HEK293 (cell line): ENCODE measurements around the gene TMEM167B.

Experiments
- CTCF ChIA-PET: fragments of 350-600 bp; formaldehyde crosslinking; extraction: SDS; loops from one replicate; lab custom pipeline; 2021; ENCODE audit warnings: antibody characterized with exemption; lab: Yijun Ruan, JAX
- POLR2A ChIA-PET: fragments of 300-600 bp; formaldehyde crosslinking; extraction: SDS; loops from one replicate; lab custom pipeline; 2020; ENCODE audit warnings: antibody characterized with exemption, inconsistent platforms; lab: Yijun Ruan, JAX
- H3K27ac ChIP-seq: fragments of 200-500 bp; sonication (Bioruptor generic); 2 replicates; pipeline ENCODE4 v1.5.1; 2014; ENCODE audit warnings: low read depth, low read length, control low read depth, inconsistent platforms; ENCODE audit errors: extremely low read depth
- H3K36me3 ChIP-seq, 2 experiments: fragments of 200-500 bp in 1 of 2; sonication (Bioruptor generic) in 1 of 2; 1 replicate in 1 of 2; 2 replicates in 1 of 2; pipeline ENCODE4 v1.5.1; 2014 to 2017; ENCODE audit warnings: inconsistent platforms in 2 of 2, low read length in 2 of 2; ENCODE audit not compliant: control insufficient read depth in 2 of 2, insufficient read depth in 1 of 2
- H3K4me1 ChIP-seq: fragments of 200-500 bp; sonication (Bioruptor generic); 2 replicates; pipeline ENCODE4 v1.5.1; 2014; ENCODE audit warnings: mild to moderate bottlenecking, low read length, inconsistent platforms; ENCODE audit not compliant: control insufficient read depth, insufficient read depth
- H3K4me3 ChIP-seq: 2 replicates; pipeline ENCODE4 v1.5.1; 2011; ENCODE audit warnings: low read depth, mild to moderate bottlenecking, control low read depth, low read length, moderate library complexity
- H3K9me3 ChIP-seq: fragments of 200-500 bp; sonication (Bioruptor generic); 2 replicates; pipeline ENCODE4 v1.5.1; 2014; ENCODE audit warnings: low read depth, low read length, inconsistent platforms; ENCODE audit not compliant: control insufficient read depth, insufficient read depth
- CTCF ChIP-seq: fragments of 450-650 bp; formaldehyde crosslinking; IDR thresholded peaks from 2 replicates; pipeline ENCODE4 v1.5.1; 2016; ENCODE audit warnings: missing biosample characterization, missing genetic modification characterization
- ELK4 ChIP-seq: IDR thresholded peaks from 2 replicates; pipeline ENCODE4 v1.6.1; 2011; ENCODE audit warnings: mild to moderate bottlenecking, low read depth, low read length, borderline replicate concordance
- GLIS2 ChIP-seq: fragments of 450-650 bp; formaldehyde crosslinking; IDR thresholded peaks from 2 replicates; pipeline ENCODE4 v1.5.1; 2016; ENCODE audit warnings: missing biosample characterization, missing genetic modification characterization
- KLF8 ChIP-seq: fragments of 450-650 bp; formaldehyde crosslinking; IDR thresholded peaks from 2 replicates; pipeline ENCODE4 v1.5.1; 2016; ENCODE audit warnings: missing biosample characterization, missing genetic modification characterization
- KLF9 ChIP-seq: fragments of 450-650 bp; formaldehyde crosslinking; IDR thresholded peaks from 2 replicates; pipeline ENCODE4 v1.5.1; 2016; ENCODE audit warnings: missing biosample characterization, missing genetic modification characterization, low read depth
- MEIS1 ChIP-seq: sonication (generic); formaldehyde crosslinking; IDR thresholded peaks from 2 replicates; pipeline ENCODE4 v1.8.1; 2022; ENCODE audit warnings: missing genetic modification reagents, mild to moderate bottlenecking, borderline replicate concordance
- MZF1 ChIP-seq: fragments of 450-650 bp; formaldehyde crosslinking; IDR thresholded peaks from 2 replicates; pipeline ENCODE4 v1.5.1; 2017; ENCODE audit warnings: missing biosample characterization, missing genetic modification characterization, borderline replicate concordance
- SP2 ChIP-seq: fragments of 450-650 bp; formaldehyde crosslinking; IDR thresholded peaks from 2 replicates; pipeline ENCODE4 v1.5.1; 2016; ENCODE audit warnings: missing biosample characterization, missing genetic modification characterization
- TRIM28 ChIP-seq: IDR thresholded peaks from 2 replicates; pipeline ENCODE4 v1.6.1; 2011; ENCODE audit warnings: low read length, control low read depth, borderline replicate concordance
- ZBTB20 ChIP-seq: fragments of 450-650 bp; formaldehyde crosslinking; IDR thresholded peaks from 2 replicates; pipeline ENCODE4 v1.5.1; 2016; ENCODE audit warnings: missing biosample characterization, missing genetic modification characterization
- ZEB2 ChIP-seq: fragments of 450-650 bp; formaldehyde crosslinking; IDR thresholded peaks from 2 replicates; pipeline ENCODE4 v1.5.1; 2016; ENCODE audit warnings: missing biosample characterization, missing genetic modification characterization
- ZFHX2 ChIP-seq: fragments of 450-650 bp; formaldehyde crosslinking; conservative IDR thresholded peaks from 2 replicates; pipeline ENCODE4 v1.5.1; 2016; ENCODE audit warnings: missing biosample characterization, missing genetic modification characterization
- ZFP69B ChIP-seq: fragments of 450-650 bp; formaldehyde crosslinking; IDR thresholded peaks from 2 replicates; pipeline ENCODE4 v1.5.1; 2016; ENCODE audit warnings: missing biosample characterization, missing genetic modification characterization
- ZNF214 ChIP-seq: fragments of 450-650 bp; formaldehyde crosslinking; IDR thresholded peaks from 2 replicates; pipeline ENCODE4 v1.5.1; 2017; ENCODE audit warnings: missing biosample characterization, mild to moderate bottlenecking, missing genetic modification characterization, borderline replicate concordance
- ZNF239 ChIP-seq: fragments of 450-650 bp; formaldehyde crosslinking; IDR thresholded peaks from 2 replicates; pipeline ENCODE4 v1.5.1; 2016; ENCODE audit warnings: missing biosample characterization, missing genetic modification characterization
- ZNF362 ChIP-seq: fragments of 450-650 bp; formaldehyde crosslinking; IDR thresholded peaks from 2 replicates; pipeline ENCODE4 v1.5.1; 2016; ENCODE audit warnings: missing biosample characterization, missing genetic modification characterization
- ZNF391 ChIP-seq: fragments of 450-650 bp; formaldehyde crosslinking; IDR thresholded peaks from 2 replicates; pipeline ENCODE4 v1.5.1; 2016; ENCODE audit warnings: low read depth, missing biosample characterization, missing genetic modification characterization, borderline replicate concordance
- ZNF423 ChIP-seq: fragments of 450-650 bp; formaldehyde crosslinking; IDR thresholded peaks from 2 replicates; pipeline ENCODE4 v1.5.1; 2016; ENCODE audit warnings: missing biosample characterization, missing genetic modification characterization
- ZNF513 ChIP-seq: fragments of 450-650 bp; IDR thresholded peaks from 2 replicates; pipeline ENCODE4 v1.5.1; 2018; ENCODE audit warnings: missing biosample characterization, missing genetic modification characterization
- ZNF518A ChIP-seq: fragments of 450-650 bp; formaldehyde crosslinking; conservative IDR thresholded peaks from 2 replicates; pipeline ENCODE4 v1.5.1; 2016; ENCODE audit warnings: low read depth, missing biosample characterization, missing genetic modification characterization
- ZNF600 ChIP-seq: fragments of 450-650 bp; formaldehyde crosslinking; IDR thresholded peaks from 2 replicates; pipeline ENCODE4 v1.5.1; 2016; ENCODE audit warnings: missing biosample characterization, missing genetic modification characterization
- ZNF623 ChIP-seq: fragments of 450-650 bp; formaldehyde crosslinking; IDR thresholded peaks from 2 replicates; pipeline ENCODE4 v1.5.1; 2016; ENCODE audit warnings: missing biosample characterization, missing genetic modification characterization
- ZNF629 ChIP-seq: fragments of 450-650 bp; formaldehyde crosslinking; IDR thresholded peaks from 2 replicates; pipeline ENCODE4 v1.5.1; 2017; ENCODE audit warnings: missing biosample characterization, missing genetic modification characterization
- ZNF707 ChIP-seq: fragments of 450-650 bp; formaldehyde crosslinking; IDR thresholded peaks from 2 replicates; pipeline ENCODE4 v1.5.1; 2016; ENCODE audit warnings: missing biosample characterization, missing genetic modification characterization

The TMEM167B gene

GRCh38 chr1:109075531-109076490 lies 14.8 kb upstream of the TMEM167B start, which contains the start of gene TAF13 (continued):
- TF ChIP-seq ZNF423 (no peak), SP2 (tag by site-specific recombination) (peak; percentile 94), ZNF239 (tag by site-specific recombination) (no peak), TRIM28 (peak; percentile 75), ZNF629 (tag by site-specific recombination) (peak; percentile 95), KLF8 (peak; percentile 62; the same call in 1 of the 2 replicates), ZNF513 (peak; percentile 45), GLIS2 (tag by site-specific recombination) (peak; percentile 58; the same call in 1 of the 2 replicates), ZNF623 (tag by site-specific recombination) (no peak), ZNF518A (tag by site-specific recombination) (peak; percentile 99), KLF9 (tag by site-specific recombination) (peak; percentile 44; the same call in 1 of the 2 replicates), ZEB2 (tag by site-specific recombination) (peak; percentile 56; the same call in 1 of the 2 replicates), ZBTB20 (no peak; the same call in 1 of the 2 replicates), ZFHX2 (peak; percentile 81), CTCF (peak; percentile 74), ZNF362 (peak; percentile 90), ZNF600 (tag by site-specific recombination) (peak; percentile 81)
- TF ChIP-seq, all 188 proteins: peak for 47

- POLR2A ChIA-PET = interaction anchor here (0.7 to 1.1 kb wide), 2 partner anchors 22 to 383 kb away, joined by 3 to 7 read pairs; no protein-coding TSS in a partner anchor
- Histone ChIP-seq H3K4me3 (no peak overlapping the region), H3K4me1 (no peaks in the 10 kb centered on the region), H3K9me3 (no peaks in the 10 kb centered on the region), H3K36me3 (peaks cover 0 to 6% of the 10 kb centered on the region in 2 experiments; a peak in 1 of 3 replicates), H3K27ac (no peak overlapping the region)
- CTCF ChIA-PET = interaction anchor here (1.0 kb wide), 1 partner anchor 35 kb away, joined by 3 read pairs; a partner anchor contains a TSS
- no peak for TF ChIP-seq MZF1
- TF ChIP-seq ELK4 = no peak
- no peak for TF ChIP-seq MEIS1 (CRISPR knock-in tag)
- no peak for TF ChIP-seq ZNF707 (tag by site-specific recombination)
- TF ChIP-seq ZNF391 = no peak
- no peak for TF ChIP-seq ZFP69B (tag by site-specific recombination)
- TF ChIP-seq ZNF214 (tag by site-specific recombination) = no peak
Measured at GRCh38 chr1:109078317-109078716, 12.2 kb upstream of the TMEM167B start.
